HepG2 (cell line): Measurements from ENCODE around the gene HS3ST5. TPM values are rescaled to one million over a fixed set of nuclear protein-coding genes. Genes with fewer than 3 reads are reported as not detected.
A peak's percentile ranks its signal among the peaks of the same experiment; 100 is the strongest.
"Not testable (repeated sequence)": the region's sequence is repeated elsewhere in the genome, so short reads cannot be mapped to it uniquely, and the experiment has no call there.

Source experiments
- ATAC-seq: fragments of 200-7000 bp; cut with Tn5 transposase; 3 replicates; pipeline ENCODE4 v1.9.1; 2020; ENCODE audit warnings: mild to moderate bottlenecking, moderate library complexity
- BruUV-seq: library from RNA; stranded (reverse); fragments of 400-500 nt; replicated peaks from 2 replicates; lab custom pipeline; 2021; lab: Mats Ljungman, UMichigan
- CTCF ChIA-PET: fragments of 300-600 bp; formaldehyde crosslinking; extraction: SDS; loops from one replicate; lab custom pipeline; 2021; ENCODE audit warnings: low total read pairs, inconsistent platforms, low intra/inter-chr PET ratio; lab: Yijun Ruan, JAX
- POLR2A ChIA-PET: fragments of 350-600 bp; sonication (Branson Sonifier 250); formaldehyde crosslinking; loops from one replicate; lab custom pipeline; 2020; ENCODE audit warnings: antibody characterized with exemption, inconsistent platforms; lab: Yijun Ruan, JAX
- DNase-seq: peaks from one replicate; pipeline ENCODE4 v3.0.0-alpha.2; 2015; ENCODE audit warnings: low spot score
- FAIRE-seq: peaks from 3 replicates; lab custom pipeline; 2011; peaks lifted over from hg19 to GRCh38; lab: Jason Lieb, UNC
- H2AFZ ChIP-seq: one replicate; pipeline ENCODE4 v1.6.1; 2011; ENCODE audit warnings: low read length, inconsistent platforms
- H3K27ac ChIP-seq: fragments of 300-600 bp; 3 replicates; pipeline ENCODE4 v1.8.0; 2011; ENCODE audit warnings: mixed run types, mild to moderate bottlenecking, mixed read lengths, low read length, inconsistent platforms; ENCODE audit not compliant: insufficient read depth; ENCODE audit errors: extremely low read length
- H3K27me3 ChIP-seq, 2 experiments: fragments of 200-600 bp in 1 of 2; 2 replicates in 1 of 2; 3 replicates in 1 of 2; pipeline versions ENCODE4 v1.6.0 to v1.8.0; 2011; ENCODE audit warnings: low read length in 2 of 2, mild to moderate bottlenecking in 2 of 2, moderate library complexity in 2 of 2, inconsistent platforms in 1 of 2; ENCODE audit not compliant: insufficient read depth in 2 of 2, control insufficient read depth in 1 of 2
- H3K36me3 ChIP-seq, 2 experiments: fragments of 200-600 bp in 1 of 2; replicated peaks in 1 of 2; 2 replicates in 1 of 2; 3 replicates in 1 of 2; pipeline versions ENCODE4 v1.5.1 to v1.8.0; 2011; ENCODE audit warnings: low read length in 2 of 2, inconsistent platforms in 1 of 2; ENCODE audit not compliant: insufficient read depth in 2 of 2, control insufficient read depth in 1 of 2
- H3K4me1 ChIP-seq: 2 replicates; pipeline ENCODE4 v1.5.1; 2012; ENCODE audit warnings: low read length, inconsistent platforms; ENCODE audit not compliant: insufficient read depth
- H3K4me2 ChIP-seq: 2 replicates; pipeline ENCODE4 v1.6.0; 2011; ENCODE audit warnings: low read depth, low read length, inconsistent platforms
- H3K4me3 ChIP-seq, 3 experiments: fragments of 200-600 bp in 1 of 3; sonication (generic), shearing (Covaris generic) in 1 of 3; replicated peaks in 1 of 3; 2 replicates each; pipeline ENCODE4 v1.5.1; 2011 to 2016; ENCODE audit warnings: low read length in 3 of 3, inconsistent platforms in 2 of 3, low read depth in 2 of 3, mild to moderate bottlenecking in 2 of 3, control low read depth in 1 of 3, mixed read lengths in 1 of 3; ENCODE audit not compliant: insufficient read depth in 1 of 3
- H3K79me2 ChIP-seq: one replicate; pipeline ENCODE4 v1.6.1; 2011; ENCODE audit warnings: low read length, inconsistent platforms; ENCODE audit not compliant: insufficient read depth
- H3K9ac ChIP-seq: 2 replicates; pipeline ENCODE4 v1.6.0; 2011; ENCODE audit warnings: mild to moderate bottlenecking, low read depth, low read length, inconsistent platforms; ENCODE audit not compliant: insufficient read depth
- H3K9me3 ChIP-seq: 2 replicates; pipeline ENCODE4 v1.5.1; 2012; ENCODE audit warnings: mild to moderate bottlenecking, low read length
- H4K20me1 ChIP-seq: 2 replicates; pipeline ENCODE4 v1.6.0; 2011; ENCODE audit warnings: inconsistent platforms, mild to moderate bottlenecking, low read length, moderate library complexity; ENCODE audit not compliant: insufficient read depth
- ARID3A ChIP-seq: IDR thresholded peaks from 2 replicates; pipeline ENCODE4 v1.6.1; 2012; ENCODE audit warnings: low read depth, low read length, improper control_type of control experiment
- GTF3A ChIP-seq: sonication (generic); formaldehyde crosslinking; conservative IDR thresholded peaks from 2 replicates; pipeline ENCODE4 v1.4.0; 2020; ENCODE audit warnings: mild to moderate bottlenecking, missing genetic modification reagents
- HIVEP1 ChIP-seq: sonication (generic); formaldehyde crosslinking; IDR thresholded peaks from 2 replicates; pipeline ENCODE4 v1.4.0; 2020; ENCODE audit warnings: mild to moderate bottlenecking, missing genetic modification reagents
- WGBS: methylation state at CpG from one replicate; pipeline ENCODE4 v1.1.6; 2017; ENCODE audit warnings: low lambda C conversion rate; 5-methylcytosine and 5-hydroxymethylcytosine counted together
- in situ Hi-C: cut with HindIII; loops from 2 replicates; pipeline ENCODE4 v1.10.0; 2017; ENCODE audit warnings: low pct_unique_long_range_greater_than_20kb; ENCODE audit not compliant: extremely low pct_ligation_motif_present
- intact Hi-C: fragments of 100-400 bp; cut with micrococcal nuclease; formaldehyde crosslinking; loops from one replicate; pipeline ENCODE4 v1.10.0; 2022; ENCODE audit not compliant: unreplicated experiment
- polyA plus RNA-seq, 8 experiments: library from polyadenylated mRNA; depleted of rRNA in 3 of 8; stranded (reverse) in 7 of 8; unstranded in 1 of 8; fragments of >200 nt; fragmentation: Illumina TruSeq in 4 of 8; extraction: Trizol in 4 of 8; gene quantifications; 2 replicates each; pipeline versions ENCODE4 v1.2.1 to v1.2.3, GENCODE V29; 2011 to 2016; ENCODE audit warnings: low read depth in 4 of 8, missing spikeins in 1 of 8, mixed read lengths in 1 of 8; ENCODE audit not compliant: insufficient read depth in 1 of 8
- total RNA-seq, 5 experiments: library from RNA; depleted of rRNA; stranded (reverse); fragments of >200 nt; fragmentation: Illumina TruSeq; extraction: Trizol; gene quantifications; 2 replicates each; pipeline ENCODE4 v1.2.3, GENCODE V29; 2016; ENCODE audit warnings: low read depth in 1 of 5

Gene HS3ST5
- total and polyA plus RNA-seq, 2 of the 13 experiments (the other 11 are each of a cell fraction or from before 2014, with no cell fraction given), result 1.1 to 1.6 TPM

DNA sequence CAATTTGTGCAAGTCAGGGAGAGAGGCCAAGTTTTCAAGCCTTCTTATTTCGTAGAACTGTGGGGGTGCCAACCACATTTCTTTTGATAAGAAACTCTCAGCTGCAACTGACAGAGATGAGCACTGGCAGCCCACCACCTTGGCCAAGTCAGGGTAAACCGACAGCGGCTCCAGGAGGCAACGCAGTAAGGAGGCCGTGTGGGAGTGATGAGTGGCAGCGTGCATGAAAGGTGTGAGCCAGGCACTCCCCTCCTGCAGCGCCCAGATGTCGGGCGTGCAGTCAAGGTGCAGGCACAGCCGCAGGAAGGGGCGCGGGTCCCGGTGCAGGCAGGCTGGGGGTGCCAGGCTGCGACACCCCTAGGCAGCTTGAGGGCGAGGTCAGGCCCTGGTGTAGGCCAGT, 322.6 kb downstream of the HS3ST5 start (continued):
- no peak for TF ChIP-seq ARID3A
- TF ChIP-seq GTF3A (CRISPR knock-in tag), result no peak
- no peak for TF ChIP-seq HIVEP1

- H3K9me3 ChIP-seq, POLR2A ChIA-PET, CTCF ChIA-PET, H3K36me3 ChIP-seq, BruUV-seq, H3K4me3 ChIP-seq, H3K4me2 ChIP-seq, H3K9ac ChIP-seq, DNase-seq, H2AFZ ChIP-seq, FAIRE-seq, H4K20me1 ChIP-seq, H3K79me2 ChIP-seq, H3K27me3 ChIP-seq, in situ Hi-C loops, H3K27ac ChIP-seq, ATAC-seq, intact Hi-C loops, H3K4me1 ChIP-seq: not testable (repeated sequence)
- 62% methylated on average over 6 of the region's 6 CpGs for WGBS
These were observed 325.7 kb downstream of the HS3ST5 start for GRCh38 chr6:114017146-114017545.

DNA sequence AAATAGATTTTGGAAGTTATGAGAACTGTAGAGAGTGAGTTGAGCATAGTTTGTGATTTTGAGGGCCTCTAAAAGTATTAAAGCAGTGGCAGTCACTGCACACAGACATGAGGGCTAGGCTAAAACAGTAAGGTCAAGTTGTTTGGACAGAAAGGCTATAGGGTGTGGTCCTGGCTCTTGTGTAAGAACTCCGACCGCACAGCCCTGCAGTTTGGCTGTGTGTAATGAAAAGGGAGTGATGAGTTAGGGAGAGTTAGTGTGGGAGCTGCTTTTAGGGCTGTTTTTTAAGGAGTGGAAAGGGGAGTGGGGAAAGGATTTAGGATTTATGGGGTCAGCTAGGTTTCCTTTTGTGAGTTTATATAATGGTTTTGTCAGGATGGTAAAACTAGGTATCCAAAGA, 328.7 kb downstream of the HS3ST5 start:
- in situ Hi-C loops, result not testable (repeated sequence)

DNA sequence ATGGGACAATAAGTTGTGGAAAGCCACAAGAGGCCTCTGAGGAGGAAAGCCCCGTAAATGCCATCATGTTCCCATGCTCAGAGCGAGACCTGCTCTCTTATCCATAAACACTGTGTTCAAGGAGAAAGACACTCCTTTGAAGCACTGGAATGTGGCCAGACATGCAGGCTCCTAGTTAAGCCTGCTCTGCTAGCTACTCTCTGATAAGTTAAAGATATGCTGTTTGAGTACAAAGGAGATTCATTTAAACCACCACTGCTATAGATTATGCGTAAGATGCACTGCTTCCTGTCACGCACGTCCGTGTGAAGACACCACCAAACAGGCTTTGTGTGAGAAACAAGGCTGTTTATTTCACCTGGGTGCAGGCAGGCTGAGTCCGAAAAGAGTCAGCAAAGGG, 331.3 kb downstream of the HS3ST5 start:
- H3K9ac ChIP-seq, CTCF ChIA-PET, H4K20me1 ChIP-seq, in situ Hi-C loops, H3K4me2 ChIP-seq, intact Hi-C loops, H3K27ac ChIP-seq, BruUV-seq, H3K79me2 ChIP-seq, H2AFZ ChIP-seq, POLR2A ChIA-PET, H3K4me1 ChIP-seq, H3K9me3 ChIP-seq, H3K27me3 ChIP-seq, ATAC-seq, FAIRE-seq, H3K36me3 ChIP-seq, H3K4me3 ChIP-seq: not testable (repeated sequence)
- 30% methylated on average over 7 of the region's 7 CpGs for WGBS
- peak; percentile 14 for DNase-seq

More for the DNA sequence above, 328.7 kb downstream of the HS3ST5 start:
- BruUV-seq, H3K79me2 ChIP-seq, H3K4me1 ChIP-seq, DNase-seq, intact Hi-C loops, ATAC-seq, H3K9ac ChIP-seq, FAIRE-seq, H3K4me2 ChIP-seq, CTCF ChIA-PET, H3K4me3 ChIP-seq, POLR2A ChIA-PET, H3K27ac ChIP-seq, H4K20me1 ChIP-seq, H2AFZ ChIP-seq, H3K36me3 ChIP-seq, H3K9me3 ChIP-seq, H3K27me3 ChIP-seq: not testable (repeated sequence)
- WGBS, result 6% methylated on average over 2 of the region's 2 CpGs
